HCT116 (cell line): ENCODE measurements around the gene TOMM70. TPM values are rescaled to one million over a fixed set of nuclear protein-coding genes. Genes with fewer than 3 reads are reported as not detected.

Experiments used
- ATAC-seq: fragments of 200-7000 bp; cut with Tn5 transposase; 2 replicates; pipeline ENCODE4 v1.9.1; 2020; ENCODE audit warnings: mild to moderate bottlenecking, moderate library complexity
- BruUV-seq: library from RNA; stranded (reverse); fragments of 400-500 nt; replicated peaks from 2 replicates; lab custom pipeline; 2021; lab: Mats Ljungman, UMichigan
- CTCF ChIA-PET: fragments of 300-600 bp; sonication (Branson Sonifier 250); formaldehyde crosslinking; loops from one replicate; lab custom pipeline; 2021; ENCODE audit warnings: antibody characterized with exemption; lab: Charles Lee
- POLR2A ChIA-PET: fragments of 300-600, 350-600 bp; sonication (Branson Sonifier 250); formaldehyde crosslinking; loops from one replicate; lab custom pipeline; 2021; ENCODE audit warnings: antibody characterized with exemption; lab: Charles Lee
- RAD21 ChIA-PET, 2 experiments: fragments of 300-600 bp; sonication (Branson Sonifier 250); formaldehyde crosslinking; loops; one replicate each; lab custom pipeline; 2023; ENCODE audit warnings: low total read pairs in 2 of 2; ENCODE audit not compliant: uncharacterized antibody in 2 of 2, unreplicated experiment in 2 of 2, low non-redundant PET in 1 of 2; lab: Charles Lee
- DNase-seq: peaks from one replicate; pipeline ENCODE4 v3.0.0-alpha.2; 2010; ENCODE audit warnings: low read depth, low spot score
- H2AFZ ChIP-seq: fragments of 200-600 bp; shearing (Covaris generic), sonication (generic); 2 replicates; pipeline ENCODE4 v1.6.1; 2017; ENCODE audit warnings: low read depth, mixed run types, mixed read lengths, antibody characterized with exemption, low read length; ENCODE audit not compliant: poor library complexity, severe bottlenecking
- H3K27ac ChIP-seq: 2 replicates; pipeline ENCODE4 v1.5.1; 2012; ENCODE audit warnings: low read depth, low read length
- H3K27me3 ChIP-seq: fragments of 200-600 bp; sonication (generic); 2 replicates; pipeline ENCODE4 v1.6.1; 2016; ENCODE audit warnings: mixed run types, low read length, mixed read lengths; ENCODE audit not compliant: insufficient read depth
- H3K36me3 ChIP-seq, 2 experiments: fragments of 200-500 bp in 1 of 2; fragments of 200-600 bp in 1 of 2; sonication (Bioruptor generic) in 1 of 2; sonication (generic) in 1 of 2; 2 replicates each; pipeline versions ENCODE4 v1.5.1 to v1.6.1; 2014 to 2016; ENCODE audit warnings: low read length in 2 of 2, inconsistent platforms in 1 of 2, mixed read lengths in 1 of 2, mixed run types in 1 of 2; ENCODE audit not compliant: insufficient read depth in 2 of 2, control insufficient read depth in 1 of 2
- H3K4me1 ChIP-seq, 2 experiments: fragments of 200-600 bp in 1 of 2; sonication (generic) in 1 of 2; 2 replicates each; pipeline versions ENCODE4 v1.5.1 to v1.6.1; 2012 to 2017; ENCODE audit warnings: low read length in 2 of 2, inconsistent platforms in 1 of 2, mild to moderate bottlenecking in 1 of 2, mixed read lengths in 1 of 2, mixed run types in 1 of 2, moderate library complexity in 1 of 2; ENCODE audit not compliant: insufficient read depth in 2 of 2, control insufficient read depth in 1 of 2
- H3K4me2 ChIP-seq: fragments of 200-600 bp; sonication (generic); 2 replicates; pipeline ENCODE4 v1.6.1; 2017; ENCODE audit warnings: mixed run types, low read length, mixed read lengths
- H3K4me3 ChIP-seq, 2 experiments: fragments of 200-600 bp in 1 of 2; sonication (generic) in 1 of 2; replicated peaks in 1 of 2; 2 replicates each; pipeline ENCODE4 v1.5.1; 2011 to 2016; ENCODE audit warnings: low read length in 2 of 2, control low read depth in 1 of 2, low read depth in 1 of 2, mild to moderate bottlenecking in 1 of 2, mixed read lengths in 1 of 2, mixed run types in 1 of 2
- H3K79me2 ChIP-seq: fragments of 200-600 bp; sonication (generic); 2 replicates; pipeline ENCODE4 v1.6.1; 2017; ENCODE audit warnings: mild to moderate bottlenecking, mixed run types, low read length, moderate library complexity, mixed read lengths; ENCODE audit not compliant: insufficient read depth
- H3K9ac ChIP-seq: fragments of 200-600 bp; sonication (generic); 2 replicates; pipeline ENCODE4 v1.6.1; 2016; ENCODE audit warnings: low read length, mixed read lengths
- H3K9me2 ChIP-seq: fragments of 200-600 bp; sonication (generic), shearing (Covaris generic); 2 replicates; pipeline ENCODE4 v1.6.1; 2017; ENCODE audit warnings: mixed run types, mild to moderate bottlenecking, moderate library complexity; ENCODE audit not compliant: insufficient read depth
- H3K9me3 ChIP-seq, 2 experiments: fragments of 200-500 bp in 1 of 2; fragments of 200-600 bp in 1 of 2; sonication (Bioruptor generic) in 1 of 2; sonication (generic) in 1 of 2; 2 replicates each; pipeline ENCODE4 v1.6.1; 2014 to 2017; ENCODE audit warnings: low read length in 2 of 2, mixed read lengths in 2 of 2, inconsistent platforms in 1 of 2, low read depth in 1 of 2, mild to moderate bottlenecking in 1 of 2, mixed run types in 1 of 2, moderate library complexity in 1 of 2; ENCODE audit not compliant: control insufficient read depth in 1 of 2, insufficient read depth in 1 of 2
- H4K20me1 ChIP-seq: fragments of 200-600 bp; sonication (generic), shearing (Covaris generic); 2 replicates; pipeline ENCODE4 v1.6.1; 2017; ENCODE audit warnings: mixed run types, mild to moderate bottlenecking, moderate library complexity; ENCODE audit not compliant: insufficient read depth
- ATF3 ChIP-seq: IDR thresholded peaks from 2 replicates; pipeline ENCODE4 v1.6.1; 2012
- CBX3 ChIP-seq: IDR thresholded peaks from 2 replicates; pipeline ENCODE4 v1.6.1; 2012; ENCODE audit warnings: low read depth
- CTCF ChIP-seq, 3 experiments: fragments of 200-600 bp in 1 of 3; sonication (generic) in 1 of 3; IDR thresholded peaks in 2 of 3; conservative IDR thresholded peaks in 1 of 3; 2 replicates each; pipeline ENCODE4 v1.5.1; 2012 to 2017; ENCODE audit warnings: low read depth in 2 of 3, low read length in 2 of 3, antibody characterized with exemption in 1 of 3, borderline replicate concordance in 1 of 3, control low read depth in 1 of 3, mild to moderate bottlenecking in 1 of 3, mixed read lengths in 1 of 3, mixed run types in 1 of 3, moderate library complexity in 1 of 3; ENCODE audit not compliant: insufficient read depth in 1 of 3
- ELF1 ChIP-seq: IDR thresholded peaks from 2 replicates; pipeline ENCODE4 v1.6.1; 2012; ENCODE audit warnings: low read depth, borderline replicate concordance
- EZH2 ChIP-seq: fragments of 200-600 bp; sonication (generic); IDR thresholded peaks from 2 replicates; pipeline ENCODE4 v1.6.1; 2017; ENCODE audit warnings: antibody characterized with exemption, mixed run types
- FOSL1 ChIP-seq: IDR thresholded peaks from 2 replicates; pipeline ENCODE4 v1.6.1; 2012; ENCODE audit warnings: low read depth
- SIN3A ChIP-seq: IDR thresholded peaks from 2 replicates; pipeline ENCODE4 v1.6.1; 2012; ENCODE audit warnings: low read depth
- SRF ChIP-seq: IDR thresholded peaks from 2 replicates; pipeline ENCODE4 v1.6.1; 2012; ENCODE audit warnings: low read depth
- TCF7L2 ChIP-seq: IDR thresholded peaks from 2 replicates; pipeline ENCODE4 v1.7.0; 2011; ENCODE audit warnings: borderline replicate concordance, inconsistent platforms; ENCODE audit not compliant: insufficient read depth, insufficient read length; ENCODE audit errors: extremely low read depth
- YY1 ChIP-seq: IDR thresholded peaks from 2 replicates; pipeline ENCODE4 v1.6.1; 2011; ENCODE audit warnings: low read length, low read depth, moderate library complexity, mild to moderate bottlenecking; ENCODE audit not compliant: insufficient replicate concordance; ENCODE audit errors: extremely low read depth
- ZBTB33 ChIP-seq: IDR thresholded peaks from 2 replicates; pipeline ENCODE4 v1.6.1; 2011; ENCODE audit warnings: mild to moderate bottlenecking, low read length, moderate library complexity; ENCODE audit not compliant: insufficient replicate concordance; ENCODE audit errors: extremely low read depth
- ZFX ChIP-seq: fragments of 450-650 bp; IDR thresholded peaks from 2 replicates; pipeline ENCODE4 v1.6.1; 2017
- ZNF274 ChIP-seq: fragments of 200-500 bp; sonication (Bioruptor generic); IDR thresholded peaks from 2 replicates; pipeline ENCODE4 v1.6.1; 2014; ENCODE audit warnings: mild to moderate bottlenecking, low read depth, low read length, inconsistent platforms
- intact Hi-C: fragments of 100-400 bp; cut with micrococcal nuclease; formaldehyde crosslinking; loops from 2 replicates; pipeline ENCODE4 v1.10.0; 2022
- total RNA-seq: library from RNA; stranded (reverse); gene quantifications from one replicate; pipeline ENCODE4 v1.2.1, GENCODE V29; 2021; ENCODE audit not compliant: unreplicated experiment

Gene TOMM70
- total RNA-seq, 1 experiment from 2014 or later, result 54.9 TPM

- TF ChIP-seq ZBTB33 (no peak), CTCF (IDR thresholded peaks at IDR 0.05 in 2 of 3, conservative IDR thresholded peaks at IDR 0.05 in 1 of 3; ENCODE audit: borderline replicate concordance in 1 of 3, insufficient read depth in 1 of 3, low read depth in 2 of 3, low read length in 2 of 3) (no peak), ZNF274 (no peak), CBX3 (no peak), ATF3 (no peak), ELF1 (no peak)
Observed at GRCh38 chr3:100411091-100411982, 10.4 kb upstream of the TOMM70 start (continued).

- CTCF ChIA-PET, result no interaction called here
- TF ChIP-seq SIN3A, result no peak
- no peak for TF ChIP-seq CTCF (IDR thresholded peaks at IDR 0.05 in 2 of 3, conservative IDR thresholded peaks at IDR 0.05 in 1 of 3; ENCODE audit: borderline replicate concordance in 1 of 3, insufficient read depth in 1 of 3, low read depth in 2 of 3, low read length in 2 of 3)
- TF ChIP-seq TCF7L2, result no peak
- no peak for TF ChIP-seq FOSL1
- no peak for TF ChIP-seq EZH2
- no peak for TF ChIP-seq ZBTB33
- TF ChIP-seq YY1, result no peak
- TF ChIP-seq ZFX, result no peak
- TF ChIP-seq SRF, result no peak
Observed at GRCh38 chr3:100407977-100408532, 7.2 kb upstream of the TOMM70 start.

More at GRCh38 chr3:100407977-100408532, 7.2 kb upstream of the TOMM70 start:
- ChIA-PET RAD21 (no interaction called here), POLR2A (no interaction called here)
- no peak overlapping the region for H3K4me3 ChIP-seq
- DNase-seq (no peak), ATAC-seq (no peak)
- no peak overlapping the region for H3K27ac ChIP-seq
- no peaks in the 10 kb centered on the region for H3K9me3 ChIP-seq
- no TSS peak for BruUV-seq
- no peak overlapping the region for H3K4me2 ChIP-seq
- no peaks in the 10 kb centered on the region for H3K27me3 ChIP-seq
- H3K9me2 ChIP-seq, result no peaks in the 10 kb centered on the region
- no peak overlapping the region for H2AFZ ChIP-seq
- H3K79me2 ChIP-seq, result no peaks in the 10 kb centered on the region
- H3K36me3 ChIP-seq, result no peaks in the 10 kb centered on the region
- no peaks in the 10 kb centered on the region for H3K4me1 ChIP-seq
- intact Hi-C loops, result no loop called here
- no peaks in the 10 kb centered on the region for H4K20me1 ChIP-seq
- H3K9ac ChIP-seq, result no peak overlapping the region
